WERI-Rb-1 (cell line): ENCODE measurements around the gene UBAP1L.
A peak's percentile ranks its signal among the peaks of the same experiment; 100 is the strongest.

Experiments
- DNase-seq: peaks from one replicate; pipeline ENCODE4 v3.0.0-alpha.2; 2020
- H3K27ac ChIP-seq: fragments of 250-450 bp; sonication (Bioruptor Pico); 2 replicates; pipeline ENCODE4 v1.5.1; 2020; ENCODE audit warnings: mild to moderate bottlenecking, moderate library complexity
- H3K27me3 ChIP-seq: fragments of 250-450 bp; sonication (Bioruptor Pico); 2 replicates; pipeline ENCODE4 v1.5.1; 2021; ENCODE audit warnings: mild to moderate bottlenecking, low read depth, moderate library complexity; ENCODE audit not compliant: insufficient read depth, severe bottlenecking
- H3K36me3 ChIP-seq: fragments of 250-450 bp; sonication (Bioruptor Pico); 2 replicates; pipeline ENCODE4 v1.5.1; 2020; ENCODE audit warnings: mild to moderate bottlenecking, moderate library complexity
- H3K4me3 ChIP-seq: 2 replicates; pipeline ENCODE4 v1.5.1; 2011; ENCODE audit warnings: low read depth, mild to moderate bottlenecking, control low read depth, low read length
- H3K9me3 ChIP-seq: fragments of 250-450 bp; sonication (Bioruptor Pico); 2 replicates; pipeline ENCODE4 v1.5.1; 2021; ENCODE audit warnings: mild to moderate bottlenecking, moderate library complexity; ENCODE audit not compliant: severe bottlenecking
- CTCF ChIP-seq: IDR thresholded peaks from 2 replicates; pipeline ENCODE4 v1.5.1; 2011; ENCODE audit warnings: low read depth, mild to moderate bottlenecking, control low read depth, inconsistent platforms, low read length

Gene UBAP1L

GRCh38 chr15:65130941-65131340 is 15.9 kb upstream of the UBAP1L start:
- H3K36me3 ChIP-seq: peaks cover 50% of the 10 kb centered on the region

GRCh38 chr15:65115542-65115941 is 542 bp upstream of the UBAP1L start:
- Histone ChIP-seq H3K4me3 (no peak overlapping the region), H3K27me3 (no peaks in the 10 kb centered on the region), H3K9me3 (no peaks in the 10 kb centered on the region), H3K27ac (peak overlapping the region; percentile 7), H3K36me3 (peaks cover 44% of the 10 kb centered on the region)
- no peak for DNase-seq
- TF ChIP-seq CTCF: no peak

More at GRCh38 chr15:65130941-65131340, 15.9 kb upstream of the UBAP1L start:
- no peak for TF ChIP-seq CTCF
- peak; percentile 16 for DNase-seq
- Histone ChIP-seq H3K27ac (no peak overlapping the region), H3K4me3 (no peak overlapping the region), H3K27me3 (no peaks in the 10 kb centered on the region), H3K9me3 (no peaks in the 10 kb centered on the region)

- Histone ChIP-seq H3K4me3 (no peak overlapping the region), H3K36me3 (peaks cover 7% of the 10 kb centered on the region), H3K27me3 (no peaks in the 10 kb centered on the region), H3K27ac (peak overlapping the region; percentile 45), H3K9me3 (no peaks in the 10 kb centered on the region)
- peak; percentile 94 for DNase-seq
- peak; percentile 14; the same call in 1 of the 2 replicates for TF ChIP-seq CTCF
These were observed 4.2 kb downstream of the UBAP1L start for GRCh38 chr15:65110676-65111292.

- no peak for TF ChIP-seq CTCF
- no peak for DNase-seq
- no peaks in the 10 kb centered on the region for H3K36me3 ChIP-seq
These were observed 8.9 kb downstream of the UBAP1L start for GRCh38 chr15:65106011-65106590.

GRCh38 chr15:65105038-65105437 is 10.0 kb downstream of the UBAP1L start:
- no peak for DNase-seq
- no peak for TF ChIP-seq CTCF
- H3K36me3 ChIP-seq: peaks cover 5% of the 10 kb centered on the region; the same call in 1 of the 2 replicates

More at GRCh38 chr15:65106011-65106590, 8.9 kb downstream of the UBAP1L start:
- no peaks in the 10 kb centered on the region for H3K9me3 ChIP-seq
- no peaks in the 10 kb centered on the region for H3K27me3 ChIP-seq
- H3K27ac ChIP-seq: no peak overlapping the region
- H3K4me3 ChIP-seq: no peak overlapping the region

GRCh38 chr15:65102912-65103311 is 12.1 kb downstream of the UBAP1L start:
- H3K27me3 ChIP-seq: no peaks in the 10 kb centered on the region
- no peaks in the 10 kb centered on the region for H3K9me3 ChIP-seq
- no peak for TF ChIP-seq CTCF
- peaks cover 9% of the 10 kb centered on the region for H3K36me3 ChIP-seq
- no peak overlapping the region for H3K4me3 ChIP-seq
- H3K27ac ChIP-seq: no peak overlapping the region
- no peak for DNase-seq

More at GRCh38 chr15:65105038-65105437, 10.0 kb downstream of the UBAP1L start:
- no peak overlapping the region for H3K4me3 ChIP-seq
- no peak overlapping the region for H3K27ac ChIP-seq
- H3K27me3 ChIP-seq: no peaks in the 10 kb centered on the region
- no peaks in the 10 kb centered on the region for H3K9me3 ChIP-seq
